Esophagus squamous epithelium (tissue), 4 donors: ENCODE data around the gene NT5DC1.

ENCODE experiments used
- POLR2A ChIP-seq, 4 donors: fragments of 450-650 bp; IDR thresholded peaks; one replicate each; pipeline ENCODE4 v1.6.1; 2017; ENCODE audit warnings: antibody characterized with exemption in 4 of 4, mild to moderate bottlenecking in 4 of 4, moderate library complexity in 3 of 4
- TF ChIP-seq, protein P1 (sequence below), 6 experiments: fragments of 450-650 bp in 4 of 6; fragments of 200-600 bp in 2 of 6; sonication (generic) in 2 of 6; IDR thresholded peaks; one replicate each; pipeline ENCODE4 v1.5.1; 2016 to 2019; ENCODE audit warnings: antibody characterized with exemption in 6 of 6, mild to moderate bottlenecking in 4 of 6, moderate library complexity in 4 of 6

DNA sequence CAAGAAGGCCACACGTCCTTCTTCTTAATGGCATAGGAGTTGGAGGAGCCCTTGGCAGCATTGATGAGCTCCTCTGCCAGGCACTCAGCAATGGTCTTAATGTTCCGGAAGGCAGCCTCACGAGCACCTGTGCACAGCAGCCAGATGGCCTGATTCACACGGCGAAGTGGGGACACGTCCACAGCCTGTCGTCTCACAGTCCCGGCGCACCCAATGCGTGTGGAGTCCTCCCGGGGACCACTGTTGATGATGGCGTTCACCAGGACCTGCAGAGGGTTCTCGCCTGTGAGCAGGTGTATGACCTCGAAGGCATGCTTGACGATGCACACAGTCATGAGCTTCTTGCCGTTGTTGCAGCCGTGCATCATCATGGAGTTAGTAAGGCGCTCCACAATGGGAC is 157.9 kb downstream of the NT5DC1 start:
- TF ChIP-seq, protein P1, sequence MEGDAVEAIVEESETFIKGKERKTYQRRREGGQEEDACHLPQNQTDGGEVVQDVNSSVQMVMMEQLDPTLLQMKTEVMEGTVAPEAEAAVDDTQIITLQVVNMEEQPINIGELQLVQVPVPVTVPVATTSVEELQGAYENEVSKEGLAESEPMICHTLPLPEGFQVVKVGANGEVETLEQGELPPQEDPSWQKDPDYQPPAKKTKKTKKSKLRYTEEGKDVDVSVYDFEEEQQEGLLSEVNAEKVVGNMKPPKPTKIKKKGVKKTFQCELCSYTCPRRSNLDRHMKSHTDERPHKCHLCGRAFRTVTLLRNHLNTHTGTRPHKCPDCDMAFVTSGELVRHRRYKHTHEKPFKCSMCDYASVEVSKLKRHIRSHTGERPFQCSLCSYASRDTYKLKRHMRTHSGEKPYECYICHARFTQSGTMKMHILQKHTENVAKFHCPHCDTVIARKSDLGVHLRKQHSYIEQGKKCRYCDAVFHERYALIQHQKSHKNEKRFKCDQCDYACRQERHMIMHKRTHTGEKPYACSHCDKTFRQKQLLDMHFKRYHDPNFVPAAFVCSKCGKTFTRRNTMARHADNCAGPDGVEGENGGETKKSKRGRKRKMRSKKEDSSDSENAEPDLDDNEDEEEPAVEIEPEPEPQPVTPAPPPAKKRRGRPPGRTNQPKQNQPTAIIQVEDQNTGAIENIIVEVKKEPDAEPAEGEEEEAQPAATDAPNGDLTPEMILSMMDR (IDR thresholded peaks at IDR 0.05) = no peak
- TF ChIP-seq POLR2A (IDR thresholded peaks at IDR 0.05) = no peak
